Panc1 (cell line): Measurements from ENCODE around the gene RAB28. TPM values are rescaled to one million over a fixed set of nuclear protein-coding genes. Genes with fewer than 3 reads are reported as not detected.

Experiments
- ATAC-seq: fragments of 200-7000 bp; cut with Tn5 transposase; 2 replicates; pipeline ENCODE4 v1.9.1; 2020; ENCODE audit warnings: mild to moderate bottlenecking, moderate library complexity
- BruUV-seq: library from RNA; stranded (reverse); fragments of 400-500 nt; replicated peaks from 2 replicates; lab custom pipeline; 2021; lab: Mats Ljungman, UMichigan
- CTCF ChIA-PET: fragments of 300-600 bp; sonication (Branson Sonifier 250); formaldehyde crosslinking; loops from one replicate; lab custom pipeline; 2022; ENCODE audit warnings: antibody characterized with exemption; lab: Charles Lee
- POLR2A ChIA-PET: fragments of 300-600 bp; sonication (Branson Sonifier 250); formaldehyde crosslinking; loops from one replicate; lab custom pipeline; 2022; ENCODE audit warnings: antibody characterized with exemption; lab: Charles Lee
- DNase-seq: peaks from one replicate; pipeline ENCODE4 v3.0.0-alpha.2; 2010; ENCODE audit warnings: low read depth, low spot score
- H3K27ac ChIP-seq: 2 replicates; pipeline ENCODE4 v1.5.1; 2011; ENCODE audit warnings: mild to moderate bottlenecking, low read length, inconsistent platforms
- H3K27me3 ChIP-seq: fragments of 200-500 bp; sonication (Bioruptor generic); 2 replicates; pipeline ENCODE4 v1.6.0; 2014; ENCODE audit warnings: low read length, inconsistent platforms; ENCODE audit not compliant: control insufficient read depth, insufficient read depth
- H3K36me3 ChIP-seq: fragments of 200-500 bp; sonication (Bioruptor generic); 2 replicates; pipeline ENCODE4 v1.5.1; 2014; ENCODE audit warnings: inconsistent platforms, mild to moderate bottlenecking, low read length, moderate library complexity; ENCODE audit not compliant: control insufficient read depth, insufficient read depth
- H3K4me1 ChIP-seq: 2 replicates; pipeline ENCODE4 v1.5.1; 2011; ENCODE audit warnings: inconsistent platforms, mild to moderate bottlenecking, low read length, moderate library complexity; ENCODE audit not compliant: control insufficient read depth, insufficient read depth
- H3K4me3 ChIP-seq, 2 experiments: 2 replicates each; pipeline ENCODE4 v1.5.1; 2011 to 2012; ENCODE audit warnings: low read depth in 2 of 2, low read length in 2 of 2, mild to moderate bottlenecking in 2 of 2, inconsistent platforms in 1 of 2, moderate library complexity in 1 of 2
- H3K9me3 ChIP-seq: fragments of 200-500 bp; sonication (Bioruptor generic); 2 replicates; pipeline ENCODE4 v1.5.1; 2014; ENCODE audit warnings: low read depth, mild to moderate bottlenecking, inconsistent platforms, low read length, moderate library complexity; ENCODE audit not compliant: control insufficient read depth, insufficient read depth
- CTCF ChIP-seq: fragments of 450-650 bp; IDR thresholded peaks from 2 replicates; pipeline ENCODE4 v1.5.1; 2017; ENCODE audit warnings: mild to moderate bottlenecking
- POLR2AphosphoS5 ChIP-seq: IDR thresholded peaks from 2 replicates; pipeline ENCODE4 v1.6.1; 2012; ENCODE audit warnings: mild to moderate bottlenecking, low read depth, low read length, moderate library complexity
- REST ChIP-seq, 2 experiments: IDR thresholded peaks; 2 replicates each; pipeline ENCODE4 v1.6.1; 2011 to 2012; ENCODE audit warnings: low read depth in 2 of 2, control low read depth in 1 of 2, low read length in 1 of 2, mild to moderate bottlenecking in 1 of 2, moderate library complexity in 1 of 2; ENCODE audit not compliant: insufficient read depth in 1 of 2
- SIN3A ChIP-seq: IDR thresholded peaks from 2 replicates; pipeline ENCODE4 v1.6.1; 2012; ENCODE audit warnings: low read depth, mild to moderate bottlenecking, low read length, moderate library complexity, borderline replicate concordance; ENCODE audit not compliant: insufficient read depth
- TCF7L2 ChIP-seq: IDR thresholded peaks from 2 replicates; pipeline ENCODE4 v1.6.1; 2011; ENCODE audit warnings: mild to moderate bottlenecking, low read depth, low read length, inconsistent platforms
- in situ Hi-C: cut with HindIII; loops from 2 replicates; pipeline ENCODE4 v1.10.0; 2016; ENCODE audit warnings: low sequenced_read_pairs, low pct_unique_long_range_greater_than_20kb
- intact Hi-C: fragments of 100-400 bp; cut with micrococcal nuclease; formaldehyde crosslinking; loops from one replicate; pipeline ENCODE4 v1.10.0; 2022; ENCODE audit not compliant: unreplicated experiment
- total RNA-seq: library from RNA; stranded (reverse); gene quantifications from one replicate; pipeline ENCODE4 v1.2.1, GENCODE V29; 2021; ENCODE audit not compliant: unreplicated experiment

RAB28 gene
- total RNA-seq, 1 experiment from 2014 or later = 10.2 TPM

- intact Hi-C loops (no loop called here), in situ Hi-C loops (no loop called here)
- Histone ChIP-seq H3K4me3 (no peak overlapping the region), H3K27me3 (no peaks in the 10 kb centered on the region), H3K36me3 (no peaks in the 10 kb centered on the region), H3K4me1 (no peaks in the 10 kb centered on the region), H3K27ac (no peak overlapping the region), H3K9me3 (no peaks in the 10 kb centered on the region)
- ChIA-PET CTCF (no interaction called here), POLR2A (no interaction called here)
- no peak for ATAC-seq
- no peak for TF ChIP-seq TCF7L2
- no peak for TF ChIP-seq POLR2AphosphoS5
- TF ChIP-seq REST (IDR thresholded peaks at IDR 0.05; ENCODE audit: insufficient read depth in 1 of 2, low read depth in 2 of 2, low read length in 1 of 2) = no peak
- TF ChIP-seq SIN3A = no peak
- TF ChIP-seq CTCF = no peak
- BruUV-seq = no TSS peak
- no peak for DNase-seq
Observed at GRCh38 chr4:13331827-13332226, 152.3 kb downstream of the RAB28 start.

GRCh38 chr4:13329963-13330362, 154.2 kb downstream of the RAB28 start:
- H3K4me1 ChIP-seq = no peaks in the 10 kb centered on the region
- no peaks in the 10 kb centered on the region for H3K36me3 ChIP-seq
- ChIA-PET CTCF (no interaction called here), POLR2A (no interaction called here)
- no peak overlapping the region for H3K27ac ChIP-seq
- DNase-seq (peak; percentile 18), ATAC-seq (no peak)
- intact Hi-C loops (no loop called here), in situ Hi-C loops (no loop called here)
- H3K4me3 ChIP-seq = no peak overlapping the region
- TF ChIP-seq POLR2AphosphoS5 = no peak
- H3K9me3 ChIP-seq = no peaks in the 10 kb centered on the region
- no peaks in the 10 kb centered on the region for H3K27me3 ChIP-seq
- no TSS peak for BruUV-seq

GRCh38 chr4:13329340-13329850, 154.7 kb downstream of the RAB28 start:
- TF ChIP-seq TCF7L2 (no peak), CTCF (no peak), POLR2AphosphoS5 (no peak), REST (IDR thresholded peaks at IDR 0.05; ENCODE audit: insufficient read depth in 1 of 2, low read depth in 2 of 2, low read length in 1 of 2) (no peak), SIN3A (no peak)
- Histone ChIP-seq H3K36me3 (no peaks in the 10 kb centered on the region), H3K4me1 (no peaks in the 10 kb centered on the region), H3K27me3 (no peaks in the 10 kb centered on the region), H3K9me3 (no peaks in the 10 kb centered on the region), H3K4me3 (no peak overlapping the region), H3K27ac (no peak overlapping the region)
- intact Hi-C loops (no loop called here), in situ Hi-C loops (no loop called here)
- ChIA-PET CTCF (no interaction called here), POLR2A (no interaction called here)
- DNase-seq (no peak), ATAC-seq (no peak)
- no TSS peak for BruUV-seq
